CD4-positive, alpha-beta T cell treated with Interleukin-4 for 4 hours (primary cell): Measurements from ENCODE around the gene GPRC6A.

ENCODE experiments used
- DNase-seq: peaks from one replicate; pipeline ENCODE4 v3.0.0-alpha.2; 2020

GPRC6A gene

DNA sequence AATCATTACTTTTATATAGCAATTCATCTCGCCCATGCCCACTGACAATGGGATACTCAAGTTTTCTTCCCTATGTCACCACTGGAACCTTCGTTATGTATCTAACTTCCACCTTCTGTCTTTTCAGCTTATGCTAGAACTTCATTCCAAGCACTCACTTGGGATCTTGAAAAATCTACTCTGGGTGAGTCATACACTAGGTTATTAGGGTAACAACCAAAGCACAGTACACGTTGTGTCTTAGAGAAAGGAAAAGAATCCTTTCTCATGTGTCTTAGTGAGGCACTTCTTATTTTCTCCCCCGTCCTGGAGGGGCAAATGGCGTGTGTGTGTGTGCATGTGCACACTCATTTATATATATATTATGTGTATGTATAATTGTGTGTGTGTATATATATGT is 45.0 kb downstream of the GPRC6A start:
- DNase-seq: no peak

DNA sequence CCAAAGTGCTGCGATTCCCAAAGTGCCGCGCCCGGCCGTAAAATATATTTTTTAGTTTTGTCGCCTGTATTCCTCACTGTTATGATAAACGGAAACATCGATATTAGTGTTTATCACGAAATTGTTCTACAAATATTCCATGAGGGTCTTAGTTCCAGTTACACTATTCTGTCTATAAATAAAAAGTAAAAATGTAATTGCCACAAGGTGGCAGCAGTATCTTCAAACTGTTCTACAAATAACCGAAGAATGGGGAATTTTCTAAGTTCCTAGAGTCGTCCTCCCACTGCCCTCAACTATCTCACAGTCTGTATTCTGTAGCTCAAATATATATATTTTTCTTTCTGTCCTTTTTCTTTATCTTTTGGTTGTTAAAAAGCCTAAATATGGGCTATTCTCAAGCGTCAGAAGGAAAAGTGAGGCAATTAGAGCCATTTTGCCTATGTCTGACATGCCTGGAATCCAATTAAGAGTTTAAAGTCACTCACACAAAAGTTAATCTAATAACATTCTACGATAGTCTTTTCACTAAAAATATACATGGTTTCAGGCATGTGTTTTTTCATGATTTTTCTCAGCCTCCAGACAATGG is 49.2 kb downstream of the GPRC6A start:
- peak; percentile 6 for DNase-seq

DNA sequence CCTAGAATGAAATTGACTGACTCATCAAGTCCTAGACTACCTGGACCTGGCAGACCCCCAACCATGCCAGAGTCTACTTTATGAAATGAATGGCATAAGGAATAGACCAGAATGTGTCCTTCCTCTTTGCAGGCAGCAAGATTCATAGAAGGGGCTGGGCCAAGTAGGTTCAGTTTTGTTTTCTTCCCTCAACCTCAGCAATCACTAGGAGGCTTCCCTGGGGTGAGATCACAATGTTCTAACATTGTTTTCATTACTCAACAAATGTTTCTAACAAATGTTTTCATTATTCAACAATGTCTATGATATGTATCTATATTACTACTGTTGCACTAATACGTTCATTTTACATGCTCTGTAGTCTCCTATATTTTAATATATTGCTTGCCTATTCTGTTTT is 55.0 kb downstream of the GPRC6A start:
- no peak for DNase-seq

DNA sequence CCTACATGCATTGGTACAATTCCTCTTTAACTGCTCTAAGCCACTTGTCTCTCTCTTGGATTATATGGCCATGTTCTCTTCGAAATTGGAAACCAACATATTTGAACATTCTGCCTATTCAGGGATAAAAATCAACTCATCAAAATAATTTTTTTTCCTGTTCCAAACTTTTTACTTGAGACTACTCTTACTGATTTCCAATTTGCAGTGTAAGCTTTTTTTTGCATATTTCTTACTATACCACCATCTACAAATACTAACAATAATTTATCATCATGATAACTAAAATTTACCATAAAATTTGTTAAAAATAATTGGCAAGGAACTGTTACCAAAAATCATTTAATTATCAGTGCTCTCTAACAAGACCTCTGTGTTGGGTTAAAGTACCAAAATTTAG is 56.4 kb downstream of the GPRC6A start:
- DNase-seq: no peak

DNA sequence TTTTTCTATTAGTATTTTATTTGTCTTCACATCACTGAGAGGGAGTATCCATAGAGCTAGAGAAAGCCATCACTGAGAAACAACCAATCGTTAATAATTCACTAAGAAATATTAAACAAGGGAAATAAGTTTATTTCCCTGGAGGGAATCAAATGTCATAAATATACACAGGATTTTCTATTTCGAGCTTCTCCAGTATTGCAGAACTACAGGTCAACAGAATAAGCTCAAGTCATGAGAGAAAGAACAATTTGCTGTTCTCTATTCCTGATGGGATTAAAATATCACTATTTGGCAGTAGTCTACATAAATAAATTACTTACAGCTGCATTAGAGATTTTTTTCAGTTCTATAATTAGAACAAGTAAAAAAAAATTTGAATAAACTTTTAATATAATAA is 61.2 kb downstream of the GPRC6A start:
- DNase-seq: no peak

GRCh38 chr6:116766506-116767176 is 62.2 kb downstream of the GPRC6A start:
- DNase-seq: no peak

- no peak for DNase-seq
Observed at GRCh38 chr6:116764961-116765841, 63.7 kb downstream of the GPRC6A start, which contains the start of gene FAM162B. Gene FAM162B, minus strand, starts transcription at chr6:116765719. Its CDS starts 143 bp downstream, at chr6:116765576.

GRCh38 chr6:116764629-116764960 is 64.3 kb downstream of the GPRC6A start:
- no peak for DNase-seq

- no peak for DNase-seq
Observed at GRCh38 chr6:116763906-116764628, 64.8 kb downstream of the GPRC6A start.

GRCh38 chr6:116763048-116763447 is 65.8 kb downstream of the GPRC6A start:
- no peak for DNase-seq

DNA sequence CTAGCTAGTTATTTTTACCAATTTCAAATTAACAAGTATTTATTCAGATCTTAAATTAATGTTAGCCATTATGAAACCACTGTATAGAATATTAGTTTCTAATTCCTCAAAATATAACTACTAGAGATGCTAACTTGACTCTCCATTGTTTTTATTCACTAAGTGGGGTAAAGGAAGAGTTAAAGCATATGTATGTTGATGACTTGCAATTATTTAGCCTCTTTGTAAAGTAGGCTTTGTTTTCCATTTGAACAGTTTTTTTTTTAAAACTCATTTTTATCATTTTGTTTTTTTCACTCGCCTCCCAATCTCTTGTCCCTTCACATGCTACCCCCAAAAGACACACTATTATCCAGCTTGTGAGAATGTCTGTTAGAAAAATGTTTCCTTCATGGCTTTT is 66.6 kb downstream of the GPRC6A start:
- DNase-seq: no peak

DNA sequence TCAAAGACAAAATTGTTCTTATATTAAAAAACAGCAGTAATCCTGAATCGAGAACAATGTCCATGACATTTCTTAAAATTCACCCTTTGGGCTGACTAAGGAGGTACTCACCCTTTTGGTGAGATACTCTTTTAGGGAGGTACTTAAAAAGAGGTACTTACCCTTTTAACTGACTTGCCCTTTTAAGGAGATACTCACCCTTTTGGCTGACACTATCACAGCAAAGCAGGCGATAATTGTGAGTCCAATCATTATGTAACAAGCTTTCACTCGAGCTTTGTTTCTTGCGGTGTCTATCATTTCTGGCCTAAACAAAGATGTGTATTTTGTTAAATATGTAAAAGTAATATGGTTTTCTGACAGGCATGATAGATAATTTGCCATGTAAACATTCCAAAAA is 67.1 kb downstream of the GPRC6A start:
- no peak for DNase-seq

DNA sequence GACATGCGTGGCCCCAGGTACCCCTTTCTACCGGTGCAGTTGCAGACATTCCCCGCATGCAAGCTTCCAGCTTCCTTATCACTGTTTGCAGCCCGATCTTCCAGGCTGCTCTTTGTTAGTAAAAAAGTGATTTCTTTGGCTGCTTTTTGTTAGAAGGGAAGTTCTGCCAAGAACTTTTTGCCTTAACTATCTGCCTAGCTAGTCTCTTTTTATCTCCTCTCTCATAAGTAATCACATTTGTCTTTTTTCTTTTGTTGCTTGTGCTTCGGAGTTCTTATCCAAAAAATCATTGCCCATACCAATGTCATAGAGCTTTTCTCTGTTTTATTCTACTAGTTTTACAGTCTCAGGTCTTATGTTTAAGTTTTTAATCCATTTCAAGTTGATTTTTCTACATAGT is 83.7 kb downstream of the GPRC6A start:
- no peak for DNase-seq
